GM11168 (cell line): Measurements from ENCODE around the gene MTMR10.

Experiments used
- in situ Hi-C: fragments of 300-500 bp; cut with MboI; formaldehyde crosslinking; loops from one replicate; pipeline ENCODE4 v1.12.0; 2022; ENCODE audit warnings: low sequenced_read_pairs; ENCODE audit not compliant: unreplicated experiment

MTMR10 gene

GRCh38 chr15:30991255-30992235 is at the start of gene MTMR10:
MTMR10 (minus strand) TSS chr15:30991628; CDS start chr15:30991506, 122 bp downstream.
- in situ Hi-C loops = no loop called here

- in situ Hi-C loops = no loop called here
Observed at GRCh38 chr15:31040611-31041010, 49.2 kb upstream of the MTMR10 start.

- in situ Hi-C loops = no loop called here
Observed at GRCh38 chr15:31039961-31040360, 48.5 kb upstream of the MTMR10 start.

- in situ Hi-C loops = no loop called here
Observed at GRCh38 chr15:31037731-31038477, 46.5 kb upstream of the MTMR10 start.

- in situ Hi-C loops = no loop called here
Observed at GRCh38 chr15:31036783-31037182, 45.4 kb upstream of the MTMR10 start.

GRCh38 chr15:31035610-31036009 is 44.2 kb upstream of the MTMR10 start:
- in situ Hi-C loops = no loop called here

GRCh38 chr15:31034152-31034551 is 42.7 kb upstream of the MTMR10 start:
- in situ Hi-C loops = no loop called here

- in situ Hi-C loops = no loop called here
Observed at GRCh38 chr15:31032961-31033371, 41.5 kb upstream of the MTMR10 start.

GRCh38 chr15:31031471-31032067 is 40.1 kb upstream of the MTMR10 start:
- in situ Hi-C loops = no loop called here

- in situ Hi-C loops = no loop called here
Observed at GRCh38 chr15:31027910-31028578, 36.6 kb upstream of the MTMR10 start.

GRCh38 chr15:31025996-31026395 is 34.6 kb upstream of the MTMR10 start:
- in situ Hi-C loops = no loop called here

GRCh38 chr15:31024979-31025378 is 33.6 kb upstream of the MTMR10 start:
- in situ Hi-C loops = no loop called here

- in situ Hi-C loops = no loop called here
Observed at GRCh38 chr15:31024330-31024729, 32.9 kb upstream of the MTMR10 start.

GRCh38 chr15:31023841-31024240 is 32.4 kb upstream of the MTMR10 start:
- in situ Hi-C loops = no loop called here

- in situ Hi-C loops = no loop called here
Observed at GRCh38 chr15:31021067-31021665, 29.7 kb upstream of the MTMR10 start.

- in situ Hi-C loops = no loop called here
Observed at GRCh38 chr15:31020542-31020941, 29.1 kb upstream of the MTMR10 start.

GRCh38 chr15:31019986-31020385 is 28.6 kb upstream of the MTMR10 start:
- in situ Hi-C loops = no loop called here

- in situ Hi-C loops = no loop called here
Observed at GRCh38 chr15:31017311-31017710, 25.9 kb upstream of the MTMR10 start.

GRCh38 chr15:31016446-31016915 is 25.1 kb upstream of the MTMR10 start:
- in situ Hi-C loops = no loop called here

- in situ Hi-C loops = no loop called here
Observed at GRCh38 chr15:31014608-31014925, 23.1 kb upstream of the MTMR10 start.
